ENCODE results near the gene RAB8B. TPM values are rescaled to one million over a fixed set of nuclear protein-coding genes. Genes with fewer than 3 reads are reported as not detected.

RAB8B gene
- total and polyA plus RNA-seq, 2 donors from 2014 or later, result 7.1 to 33.6 TPM

DNA sequence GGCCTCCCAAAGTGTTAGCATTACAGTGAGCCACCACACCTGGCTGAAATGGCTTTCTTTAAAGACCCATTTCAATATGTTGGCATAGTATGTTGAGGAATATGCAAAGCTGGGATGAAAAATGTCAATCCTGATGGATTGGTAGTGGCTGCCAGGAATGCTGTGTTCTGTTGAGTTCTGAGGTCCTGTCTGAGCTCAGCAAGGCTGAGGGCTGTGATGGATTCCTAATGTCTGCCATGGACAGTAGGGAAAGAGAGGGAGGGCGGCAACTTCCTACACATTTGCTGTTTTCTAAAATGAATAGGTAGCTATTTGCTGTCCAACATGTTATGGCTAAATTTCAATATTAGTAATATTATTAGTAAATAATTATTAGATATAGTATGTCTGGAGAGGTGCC, 8.2 kb downstream of the RAB8B start:
- Histone ChIP-seq H3K27me3 (ENCODE audit: control insufficient read depth, insufficient read depth, low read length) (no peaks in the 10 kb centered on the region), H3K4me3 (ENCODE audit: low read length in 3 of 3) (no peak overlapping the region), H3K9me3 (ENCODE audit: control insufficient read depth in 2 of 3, insufficient read depth in 1 of 3, low read length in 3 of 3) (no peaks in the 10 kb centered on the region), H3K4me1 (ENCODE audit: control insufficient read depth in 2 of 3, insufficient read depth in 2 of 3, low read depth in 1 of 3, low read length in 3 of 3) (peaks cover 0 to 4% (median 3%) of the 10 kb centered on the region in 3 donors), H3K9ac (ENCODE audit: low read length in 3 of 3) (no peak overlapping the region), H3K36me3 (ENCODE audit: control insufficient read depth in 2 of 3, insufficient read depth in 3 of 3, low read length in 3 of 3) (no peaks in the 10 kb centered on the region), H3K27ac (ENCODE audit: low read depth in 2 of 2, low read length in 2 of 2) (no peak overlapping the region)
- TF ChIP-seq CTCF (IDR thresholded peaks at IDR 0.05; ENCODE audit: borderline replicate concordance, extremely low read depth, insufficient read depth), result no peak
- FAIRE-seq, result no peak
- intact Hi-C loops (cut with DNase I), result loop anchor here (10.0 kb wide), 1 partner anchor 67 kb away; no protein-coding TSS in a partner anchor
- DNase-seq, result no peak

DNA sequence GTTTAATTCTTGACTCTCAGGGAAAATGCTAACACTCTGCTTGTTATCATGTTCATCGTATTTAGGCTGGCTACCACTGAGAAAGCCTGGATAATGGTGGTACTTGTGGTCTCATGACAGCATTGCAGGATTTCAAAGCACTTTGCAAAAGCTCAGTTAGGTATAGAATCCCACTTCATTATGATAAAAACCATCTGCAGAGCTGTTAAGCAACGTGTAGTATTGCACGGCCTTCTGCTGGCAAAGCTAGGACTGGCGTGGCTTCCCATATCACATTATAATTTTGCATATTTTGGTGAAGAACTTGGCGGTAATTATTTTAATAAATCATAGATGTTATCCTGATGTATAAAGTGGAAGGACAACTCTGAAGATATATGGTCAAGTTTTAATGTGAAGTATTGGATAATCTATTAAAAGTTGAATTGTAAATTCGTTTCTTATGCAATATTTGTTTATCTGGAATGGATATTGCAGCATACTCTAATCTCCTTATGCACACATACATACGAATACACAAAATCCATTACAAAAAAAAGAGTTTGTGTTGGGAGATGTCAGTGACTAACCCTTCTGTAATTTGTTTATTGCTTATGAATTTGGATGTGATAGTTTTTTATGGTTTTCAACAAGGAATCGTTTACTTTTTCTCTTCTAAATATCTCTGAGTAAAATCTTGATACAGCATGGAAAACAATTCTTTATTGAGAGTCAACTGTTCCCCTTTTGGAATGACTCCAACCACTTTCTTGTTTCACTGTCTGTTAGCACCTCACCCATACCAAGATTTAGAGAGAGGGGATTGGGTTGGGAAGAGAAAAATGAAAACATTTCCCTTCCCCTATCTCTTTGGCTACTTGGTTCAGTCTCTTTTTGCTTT, 9.2 kb downstream of the RAB8B start:
- no peak overlapping the region for H3K4me3 ChIP-seq (ENCODE audit: low read length in 3 of 3)
- no peak overlapping the region for H3K27ac ChIP-seq (ENCODE audit: low read depth in 2 of 2, low read length in 2 of 2)
- no peak for TF ChIP-seq CTCF (IDR thresholded peaks at IDR 0.05; ENCODE audit: borderline replicate concordance, extremely low read depth, insufficient read depth)
- H3K9me3 ChIP-seq (ENCODE audit: control insufficient read depth in 2 of 3, insufficient read depth in 1 of 3, low read length in 3 of 3), result no peaks in the 10 kb centered on the region
- peaks cover 0 to 8% (median 6%) of the 10 kb centered on the region in 3 donors for H3K4me1 ChIP-seq (ENCODE audit: control insufficient read depth in 2 of 3, insufficient read depth in 2 of 3, low read depth in 1 of 3, low read length in 3 of 3)
- no peak overlapping the region for H3K9ac ChIP-seq (ENCODE audit: low read length in 3 of 3)
- H3K36me3 ChIP-seq (ENCODE audit: control insufficient read depth in 2 of 3, insufficient read depth in 3 of 3, low read length in 3 of 3), result no peaks in the 10 kb centered on the region
- FAIRE-seq (no peak), DNase-seq (no peak)
- intact Hi-C loops (cut with DNase I), result loop anchor here (10.0 kb wide), 1 partner anchor 66 kb away; no protein-coding TSS in a partner anchor
- H3K27me3 ChIP-seq (ENCODE audit: control insufficient read depth, insufficient read depth, low read length), result no peaks in the 10 kb centered on the region

GRCh38 chr15:63200464-63201249, 11.3 kb downstream of the RAB8B start:
- TF ChIP-seq CTCF (IDR thresholded peaks at IDR 0.05; ENCODE audit: borderline replicate concordance, extremely low read depth, insufficient read depth), result no peak
- intact Hi-C loops (cut with DNase I), result no loop called here
- Histone ChIP-seq H3K36me3 (ENCODE audit: control insufficient read depth in 2 of 3, insufficient read depth in 3 of 3, low read length in 3 of 3) (no peaks in the 10 kb centered on the region), H3K9me3 (ENCODE audit: control insufficient read depth in 2 of 3, insufficient read depth in 1 of 3, low read length in 3 of 3) (no peaks in the 10 kb centered on the region), H3K27me3 (ENCODE audit: control insufficient read depth, insufficient read depth, low read length) (no peaks in the 10 kb centered on the region), H3K4me1 (ENCODE audit: control insufficient read depth in 2 of 3, insufficient read depth in 2 of 3, low read depth in 1 of 3, low read length in 3 of 3) (peaks cover 0 to 13% (median 4%) of the 10 kb centered on the region in 3 donors), H3K9ac (ENCODE audit: low read length in 3 of 3) (no peak overlapping the region), H3K27ac (ENCODE audit: low read depth in 2 of 2, low read length in 2 of 2) (no peak overlapping the region), H3K4me3 (ENCODE audit: low read length in 3 of 3) (no peak overlapping the region)
- FAIRE-seq, result no peak
- DNase-seq, result no peak
